ENCODE data around the gene ZMYND19.

DNA sequence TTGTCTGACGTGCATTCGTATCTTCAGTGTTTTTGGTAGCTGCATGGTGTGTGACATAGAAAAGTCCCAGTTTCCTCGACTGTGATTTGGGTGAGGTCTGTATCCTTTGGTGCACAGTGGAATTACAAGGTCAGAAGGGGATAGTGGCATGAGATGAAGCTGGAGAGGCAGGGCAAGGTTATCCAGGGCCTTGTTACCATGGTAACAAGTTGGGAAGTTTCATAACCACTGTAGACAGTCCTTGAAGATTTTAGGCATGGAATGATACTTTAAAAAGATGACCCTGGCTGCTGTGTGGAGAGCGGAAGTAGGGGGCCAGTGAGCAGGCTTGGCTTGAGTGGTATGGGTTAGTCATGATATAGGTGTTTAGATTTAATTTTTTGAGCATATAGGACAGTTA, 40.4 kb upstream of the ZMYND19 start:
- TF ChIP-seq, protein P1, sequence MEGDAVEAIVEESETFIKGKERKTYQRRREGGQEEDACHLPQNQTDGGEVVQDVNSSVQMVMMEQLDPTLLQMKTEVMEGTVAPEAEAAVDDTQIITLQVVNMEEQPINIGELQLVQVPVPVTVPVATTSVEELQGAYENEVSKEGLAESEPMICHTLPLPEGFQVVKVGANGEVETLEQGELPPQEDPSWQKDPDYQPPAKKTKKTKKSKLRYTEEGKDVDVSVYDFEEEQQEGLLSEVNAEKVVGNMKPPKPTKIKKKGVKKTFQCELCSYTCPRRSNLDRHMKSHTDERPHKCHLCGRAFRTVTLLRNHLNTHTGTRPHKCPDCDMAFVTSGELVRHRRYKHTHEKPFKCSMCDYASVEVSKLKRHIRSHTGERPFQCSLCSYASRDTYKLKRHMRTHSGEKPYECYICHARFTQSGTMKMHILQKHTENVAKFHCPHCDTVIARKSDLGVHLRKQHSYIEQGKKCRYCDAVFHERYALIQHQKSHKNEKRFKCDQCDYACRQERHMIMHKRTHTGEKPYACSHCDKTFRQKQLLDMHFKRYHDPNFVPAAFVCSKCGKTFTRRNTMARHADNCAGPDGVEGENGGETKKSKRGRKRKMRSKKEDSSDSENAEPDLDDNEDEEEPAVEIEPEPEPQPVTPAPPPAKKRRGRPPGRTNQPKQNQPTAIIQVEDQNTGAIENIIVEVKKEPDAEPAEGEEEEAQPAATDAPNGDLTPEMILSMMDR (conservative IDR thresholded peaks at IDR 0.05; ENCODE audit: low read length): no peak
- TF ChIP-seq EZH2phosphoT487 (IDR thresholded peaks at IDR 0.05; ENCODE audit: borderline replicate concordance): no peak

All from Loucy (cell line).